HG03039 (cell line): ENCODE results near the gene DNPH1.
A peak's percentile ranks its signal among the peaks of the same experiment; 100 is the strongest.

Experiments
- ATAC-seq: cut with Tn5 transposase; IDR thresholded peaks from one replicate; pipeline ENCODE4 v1.9.1; 2021; ENCODE audit warnings: mild to moderate bottlenecking, moderate library complexity; ENCODE audit not compliant: unreplicated experiment

The DNPH1 gene

GRCh38 chr6:43228951-43229802, at the start of gene DNPH1:
Gene DNPH1 (minus strand): TSS chr6:43229481. CDS start chr6:43229456, 25 bp downstream.
- peak; percentile 69 for ATAC-seq

- no peak for ATAC-seq
Observed at GRCh38 chr6:43278524-43279078, 49.3 kb upstream of the DNPH1 start.

GRCh38 chr6:43277643-43278523, 48.6 kb upstream of the DNPH1 start:
- no peak for ATAC-seq

- ATAC-seq, result no peak
Observed at GRCh38 chr6:43277306-43277642, 48.0 kb upstream of the DNPH1 start.

GRCh38 chr6:43276577-43277305, 47.5 kb upstream of the DNPH1 start:
- no peak for ATAC-seq

- ATAC-seq, result no peak
Observed at GRCh38 chr6:43275801-43276576, 46.7 kb upstream of the DNPH1 start.

GRCh38 chr6:43274916-43275597, 45.8 kb upstream of the DNPH1 start:
- ATAC-seq, result no peak

- no peak for ATAC-seq
Observed at GRCh38 chr6:43274127-43274915, 45.0 kb upstream of the DNPH1 start.

- no peak for ATAC-seq
Observed at GRCh38 chr6:43273707-43274106, 44.4 kb upstream of the DNPH1 start.

- ATAC-seq, result no peak
Observed at GRCh38 chr6:43271944-43272343, 42.7 kb upstream of the DNPH1 start.

GRCh38 chr6:43271103-43271815, 42.0 kb upstream of the DNPH1 start:
- no peak for ATAC-seq

GRCh38 chr6:43269273-43270007, 40.2 kb upstream of the DNPH1 start:
- ATAC-seq, result no peak

- ATAC-seq, result no peak
Observed at GRCh38 chr6:43268782-43269272, 39.5 kb upstream of the DNPH1 start.

GRCh38 chr6:43268355-43268700, 39.0 kb upstream of the DNPH1 start:
- ATAC-seq, result no peak

GRCh38 chr6:43267619-43268354, 38.5 kb upstream of the DNPH1 start:
- no peak for ATAC-seq

GRCh38 chr6:43265564-43265963, 36.3 kb upstream of the DNPH1 start:
- ATAC-seq, result no peak
